Caco-2 (cell line): ENCODE data around the gene DMXL2. TPM values are rescaled to one million over a fixed set of nuclear protein-coding genes. Genes with fewer than 3 reads are reported as not detected.

Experiments used
- BruUV-seq: library from RNA; stranded (reverse); fragments of 400-500 nt; replicated peaks from 2 replicates; lab custom pipeline; 2021; lab: Mats Ljungman, UMichigan
- CTCF ChIA-PET: fragments of 300-600 bp; sonication (Branson Sonifier 250); formaldehyde crosslinking; loops from one replicate; lab custom pipeline; 2022; ENCODE audit warnings: antibody characterized with exemption; lab: Charles Lee
- POLR2A ChIA-PET: fragments of 300-600 bp; sonication (Branson Sonifier 250); formaldehyde crosslinking; loops from one replicate; lab custom pipeline; 2022; ENCODE audit warnings: antibody characterized with exemption; lab: Charles Lee
- DNase-seq, 2 experiments: peaks; one replicate each; pipeline versions ENCODE4 v3.0.0 to v3.0.0-alpha.2; 2020 to 2022
- H3K27me3 ChIP-seq: replicated peaks from 2 replicates; pipeline ENCODE4 v1.6.0; 2011; ENCODE audit warnings: low read length; ENCODE audit not compliant: control insufficient read depth, insufficient read depth
- H3K36me3 ChIP-seq: 2 replicates; pipeline ENCODE4 v1.5.1; 2011; ENCODE audit warnings: low read length; ENCODE audit not compliant: control insufficient read depth, insufficient read depth
- H3K4me1 ChIP-seq: fragments of 250-450 bp; sonication (Bioruptor Pico); 2 replicates; pipeline ENCODE4 v1.5.1; 2020; ENCODE audit warnings: mild to moderate bottlenecking
- H3K4me3 ChIP-seq: 2 replicates; pipeline ENCODE4 v1.5.1; 2011; ENCODE audit warnings: low read depth, mild to moderate bottlenecking, control low read depth, low read length
- H3K9me3 ChIP-seq: fragments of 250-450 bp; sonication (Bioruptor Pico); 2 replicates; pipeline ENCODE4 v1.5.1; 2020; ENCODE audit warnings: mild to moderate bottlenecking, moderate library complexity
- H3K27ac Mint-ChIP-seq: one replicate; pipeline ENCODE4 v1.8.0; 2022; ENCODE audit warnings: mixed read lengths; ENCODE audit not compliant: unreplicated experiment
- H3K27me3 Mint-ChIP-seq: one replicate; pipeline ENCODE4 v1.8.0; 2022; ENCODE audit warnings: mixed read lengths; ENCODE audit not compliant: insufficient read depth, unreplicated experiment
- H3K36me3 Mint-ChIP-seq: one replicate; pipeline ENCODE4 v1.8.0; 2022; ENCODE audit warnings: mild to moderate bottlenecking, mixed read lengths; ENCODE audit not compliant: insufficient read depth, unreplicated experiment
- H3K4me1 Mint-ChIP-seq: one replicate; pipeline ENCODE4 v1.8.0; 2022; ENCODE audit warnings: low read depth, mixed read lengths; ENCODE audit not compliant: unreplicated experiment
- H3K4me3 Mint-ChIP-seq: one replicate; pipeline ENCODE4 v1.8.0; 2022; ENCODE audit warnings: mild to moderate bottlenecking, moderate library complexity, mixed read lengths; ENCODE audit not compliant: unreplicated experiment
- H3K9me3 Mint-ChIP-seq: one replicate; pipeline ENCODE4 v1.8.0; 2022; ENCODE audit warnings: mixed read lengths; ENCODE audit not compliant: unreplicated experiment
- intact Hi-C: fragments of 100-400 bp; cut with micrococcal nuclease; formaldehyde crosslinking; loops from one replicate; pipeline ENCODE4 v1.10.0; 2022; ENCODE audit not compliant: unreplicated experiment
- total RNA-seq: library from RNA; stranded (reverse); gene quantifications from 2 replicates; pipeline ENCODE4 v1.2.3, GENCODE V29; 2022
- TF ChIP-seq, protein P1 (sequence below), 2 experiments: fragments of 200-600 bp in 1 of 2; IDR thresholded peaks; 1 replicate in 1 of 2; 2 replicates in 1 of 2; pipeline versions ENCODE4 v1.5.1 to v1.8.0; 2011 to 2022; ENCODE audit warnings: antibody characterized with exemption in 1 of 2, control low read depth in 1 of 2, inconsistent platforms in 1 of 2, low read depth in 1 of 2, low read length in 1 of 2, mild to moderate bottlenecking in 1 of 2, moderate library complexity in 1 of 2; ENCODE audit not compliant: insufficient read depth in 1 of 2, severe bottlenecking in 1 of 2, unreplicated experiment in 1 of 2

Gene DMXL2
- total RNA-seq, 1 experiment from 2014 or later: 7.5 TPM

DNA sequence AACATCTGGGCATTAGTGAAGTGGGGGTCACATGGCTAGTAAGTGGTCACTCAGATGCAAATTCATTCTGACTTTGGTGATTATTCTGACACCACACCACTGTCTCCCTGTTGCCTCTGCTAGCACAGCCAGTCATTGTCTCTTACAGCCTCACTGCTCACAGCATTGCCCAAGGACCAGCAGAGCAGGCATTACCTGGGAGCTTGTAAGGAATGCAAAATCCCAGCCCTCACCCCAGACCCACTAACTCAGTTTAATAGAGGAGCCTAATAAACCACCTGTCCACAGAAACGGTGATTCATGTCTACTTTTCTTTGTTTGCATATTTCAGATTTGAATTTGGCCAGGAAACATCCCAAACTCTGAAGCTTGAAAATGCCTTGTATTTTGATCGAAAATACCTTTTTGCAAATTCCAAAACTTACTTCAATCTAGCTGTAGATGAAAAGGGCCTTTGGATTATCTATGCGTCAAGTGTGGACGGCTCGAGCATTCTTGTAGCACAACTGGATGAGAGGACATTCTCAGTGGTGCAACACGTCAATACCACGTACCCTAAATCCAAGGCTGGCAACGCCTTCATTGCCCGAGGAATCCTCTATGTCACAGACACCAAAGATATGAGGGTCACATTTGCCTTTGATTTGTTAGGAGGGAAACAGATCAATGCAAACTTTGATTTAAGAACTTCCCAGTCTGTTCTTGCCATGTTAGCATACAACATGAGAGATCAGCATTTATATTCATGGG is 218.4 kb downstream of the DMXL2 start:
- no TSS peak for BruUV-seq
- H3K4me3 ChIP-seq: no peak overlapping the region
- CTCF ChIA-PET: interaction anchor here (1.3 kb wide), 1 partner anchor 174 kb away, joined by 4 read pairs; no protein-coding TSS in a partner anchor
- TF ChIP-seq, protein P1, sequence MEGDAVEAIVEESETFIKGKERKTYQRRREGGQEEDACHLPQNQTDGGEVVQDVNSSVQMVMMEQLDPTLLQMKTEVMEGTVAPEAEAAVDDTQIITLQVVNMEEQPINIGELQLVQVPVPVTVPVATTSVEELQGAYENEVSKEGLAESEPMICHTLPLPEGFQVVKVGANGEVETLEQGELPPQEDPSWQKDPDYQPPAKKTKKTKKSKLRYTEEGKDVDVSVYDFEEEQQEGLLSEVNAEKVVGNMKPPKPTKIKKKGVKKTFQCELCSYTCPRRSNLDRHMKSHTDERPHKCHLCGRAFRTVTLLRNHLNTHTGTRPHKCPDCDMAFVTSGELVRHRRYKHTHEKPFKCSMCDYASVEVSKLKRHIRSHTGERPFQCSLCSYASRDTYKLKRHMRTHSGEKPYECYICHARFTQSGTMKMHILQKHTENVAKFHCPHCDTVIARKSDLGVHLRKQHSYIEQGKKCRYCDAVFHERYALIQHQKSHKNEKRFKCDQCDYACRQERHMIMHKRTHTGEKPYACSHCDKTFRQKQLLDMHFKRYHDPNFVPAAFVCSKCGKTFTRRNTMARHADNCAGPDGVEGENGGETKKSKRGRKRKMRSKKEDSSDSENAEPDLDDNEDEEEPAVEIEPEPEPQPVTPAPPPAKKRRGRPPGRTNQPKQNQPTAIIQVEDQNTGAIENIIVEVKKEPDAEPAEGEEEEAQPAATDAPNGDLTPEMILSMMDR (IDR thresholded peaks at IDR 0.05; ENCODE audit: insufficient read depth in 1 of 2, low read depth in 1 of 2, low read length in 1 of 2, severe bottlenecking in 1 of 2, unreplicated experiment in 1 of 2): no peak
- no peaks in the 10 kb centered on the region for H3K4me1 ChIP-seq
- H3K4me3 Mint-ChIP-seq: no peak overlapping the region
- H3K27ac Mint-ChIP-seq: no peak overlapping the region
- no peak for DNase-seq
- H3K36me3 Mint-ChIP-seq: peaks cover 5% of the 10 kb centered on the region
- H3K4me1 Mint-ChIP-seq: no peaks in the 10 kb centered on the region
- POLR2A ChIA-PET: no interaction called here
- intact Hi-C loops: loop anchor here (2.0 kb wide), 2 partner anchors 21 to 241 kb away; no protein-coding TSS in a partner anchor
- no peaks in the 10 kb centered on the region for H3K27me3 Mint-ChIP-seq
- no peaks in the 10 kb centered on the region for H3K9me3 ChIP-seq
- H3K27me3 ChIP-seq: no peaks in the 10 kb centered on the region
- H3K9me3 Mint-ChIP-seq: no peaks in the 10 kb centered on the region
- no peaks in the 10 kb centered on the region for H3K36me3 ChIP-seq

DNA sequence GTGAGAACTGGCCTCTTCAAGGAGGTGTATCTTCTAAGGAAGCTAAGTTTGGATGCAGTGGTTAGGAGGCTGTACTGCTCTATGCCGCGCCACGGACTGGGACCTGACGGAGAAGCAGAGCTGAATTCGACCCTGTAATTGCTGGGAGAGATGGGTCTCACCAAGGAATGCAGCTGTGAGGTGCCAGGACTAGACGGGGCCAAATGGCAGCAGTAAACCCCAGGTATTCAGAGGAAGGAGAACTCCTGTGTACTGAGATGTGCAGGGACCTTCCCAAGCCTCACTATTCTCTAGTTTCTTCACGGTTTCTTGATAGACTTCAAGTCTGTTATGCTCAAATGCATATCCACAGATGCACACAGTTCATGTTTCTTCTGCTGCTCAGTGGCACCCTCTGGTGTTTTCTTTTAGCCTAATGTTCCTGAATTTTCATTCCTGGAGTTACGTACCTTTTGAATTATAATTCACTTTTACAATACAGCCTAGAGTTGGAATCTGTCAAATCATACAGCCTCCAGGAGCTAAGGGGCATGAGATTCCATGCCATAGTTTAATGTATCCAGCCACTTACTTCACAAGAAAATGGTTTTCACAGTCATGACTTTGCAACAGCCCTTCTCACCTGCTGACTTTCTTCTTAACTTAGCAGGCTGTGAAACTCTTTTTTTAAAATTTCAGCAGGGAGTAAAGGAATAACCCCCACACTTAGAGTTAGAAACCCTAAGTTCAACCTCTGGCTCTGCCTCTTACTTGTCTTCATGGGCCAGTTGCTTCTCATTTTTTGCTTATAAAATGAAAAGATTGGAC is 219.3 kb downstream of the DMXL2 start:
- no peaks in the 10 kb centered on the region for H3K27me3 ChIP-seq
- Mint-ChIP-seq H3K36me3 (peaks cover 5% of the 10 kb centered on the region), H3K4me1 (no peaks in the 10 kb centered on the region), H3K4me3 (no peak overlapping the region), H3K9me3 (no peaks in the 10 kb centered on the region), H3K27ac (no peak overlapping the region), H3K27me3 (no peaks in the 10 kb centered on the region)
- TF ChIP-seq, protein P1 (IDR thresholded peaks at IDR 0.05; ENCODE audit: insufficient read depth in 1 of 2, low read depth in 1 of 2, low read length in 1 of 2, severe bottlenecking in 1 of 2, unreplicated experiment in 1 of 2): peak in 1 of 2 experiments; percentile 43
- no peaks in the 10 kb centered on the region for H3K36me3 ChIP-seq
- DNase-seq: peak in 1 of 2 experiments; percentile 23
- ChIA-PET POLR2A (no interaction called here), CTCF (interaction anchor here (0.6 to 1.3 kb wide), 2 partner anchors 173 to 257 kb away, joined by 4 read pairs; no protein-coding TSS in a partner anchor)
- BruUV-seq: no TSS peak
- intact Hi-C loops: loop anchor here (2.0 kb wide), 2 partner anchors 20 to 240 kb away; no protein-coding TSS in a partner anchor
- H3K4me1 ChIP-seq: no peaks in the 10 kb centered on the region
- no peaks in the 10 kb centered on the region for H3K9me3 ChIP-seq
- H3K4me3 ChIP-seq: no peak overlapping the region

DNA sequence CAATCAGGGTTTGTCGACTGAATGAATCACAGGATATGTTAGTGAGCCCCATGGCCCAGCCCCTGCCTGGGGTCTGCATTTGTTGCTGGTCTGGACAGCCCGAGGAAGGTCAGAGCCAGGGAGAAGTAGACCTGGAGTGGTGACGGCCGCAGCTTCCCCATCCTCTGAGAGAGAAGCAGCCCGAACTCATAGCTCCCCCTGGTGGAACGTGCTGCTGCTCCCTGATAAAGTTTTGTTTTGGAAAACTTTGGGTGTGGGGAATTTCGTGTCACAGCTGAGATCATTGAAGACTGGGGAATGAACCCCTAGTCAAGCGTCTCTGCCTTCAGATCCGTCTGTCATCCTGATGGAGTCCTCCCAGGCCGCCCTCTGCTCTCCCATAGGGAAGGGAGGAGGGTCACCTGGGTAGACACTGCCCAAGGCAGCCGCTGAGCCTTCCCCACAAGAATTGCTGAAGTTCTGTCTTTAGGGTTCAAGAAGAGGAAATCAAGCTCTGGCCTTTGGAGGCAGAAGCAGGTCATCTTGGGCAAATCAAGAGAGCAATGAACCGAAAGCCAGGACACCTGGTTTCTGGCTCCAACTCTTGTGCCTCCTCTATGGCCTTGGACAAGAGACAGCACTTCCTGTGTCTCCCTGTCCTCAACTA is 220.6 kb downstream of the DMXL2 start:
- no TSS peak for BruUV-seq
- no peaks in the 10 kb centered on the region for H3K9me3 Mint-ChIP-seq
- peaks cover 5% of the 10 kb centered on the region for H3K27me3 Mint-ChIP-seq

More for the DNA sequence above, 220.6 kb downstream of the DMXL2 start:
- H3K4me1 ChIP-seq: no peaks in the 10 kb centered on the region
- DNase-seq: peak in 1 of 2 experiments; percentile 46
- TF ChIP-seq, protein P1 (IDR thresholded peaks at IDR 0.05; ENCODE audit: insufficient read depth in 1 of 2, low read depth in 1 of 2, low read length in 1 of 2, severe bottlenecking in 1 of 2, unreplicated experiment in 1 of 2): peak; percentile 52 to 56
- intact Hi-C loops: loop anchor here (1.0 to 2.0 kb wide), 3 partner anchors 19 to 239 kb away; no protein-coding TSS in a partner anchor
- Mint-ChIP-seq H3K4me3 (no peak overlapping the region), H3K4me1 (no peaks in the 10 kb centered on the region), H3K36me3 (peaks cover 5% of the 10 kb centered on the region), H3K27ac (no peak overlapping the region)
- ChIA-PET POLR2A (no interaction called here), CTCF (interaction anchor here (0.8 to 1.1 kb wide), 3 partner anchors 172 to 239 kb away, joined by 3 to 6 read pairs (median 4); no protein-coding TSS in a partner anchor)
- H3K36me3 ChIP-seq: no peaks in the 10 kb centered on the region
- no peaks in the 10 kb centered on the region for H3K9me3 ChIP-seq
- H3K27me3 ChIP-seq: no peaks in the 10 kb centered on the region
- no peak overlapping the region for H3K4me3 ChIP-seq
